Measurements from ENCODE around the gene GPC3.

GRCh38 chrX:133819546-133819945 lies 165.8 kb downstream of the GPC3 start:
- TF ChIP-seq CTCF (IDR thresholded peaks at IDR 0.05; ENCODE audit: low read depth, low read length, poor library complexity, severe bottlenecking), result no peak
- no peak for TF ChIP-seq EZH2phosphoT487 (IDR thresholded peaks at IDR 0.05; ENCODE audit: borderline replicate concordance, low read length)

All from DOHH2 (cell line).